Activated T-helper 2 cell treated with anti-CD3 and anti-CD28 coated beads, Interferon-gamma antibody, Interleukin-2, Interleukin-4, amounts not matched to agents 10 μg/mL and 5 μg/mL and 100 μg/mL, durations not matched to agents 14 hours and 24 hours and 36 hours (primary cell): Measurements from ENCODE around the gene CAMK2A. TPM values are rescaled to one million over a fixed set of nuclear protein-coding genes. Genes with fewer than 3 reads are reported as not detected.

Experiments
- total RNA-seq: library from RNA; stranded (reverse); gene quantifications from 2 replicates; pipeline ENCODE4 v1.2.3, GENCODE V29; 2022

The CAMK2A gene
- total RNA-seq, 1 donor from 2014 or later: not detected

Other genes with a start within 250 kb of the CAMK2A start
- gene CSF1R, start 203.2 kb downstream of the CAMK2A start, total RNA-seq: 0.18 and 0.27 TPM in 2 replicates
- 0.46 and 1.3 TPM in 2 replicates for gene PDGFRB, start 133.9 kb downstream of the CAMK2A start, total RNA-seq
- gene CDX1, start 123.0 kb downstream of the CAMK2A start, total RNA-seq: not detected in 2 replicates
- not detected in 2 replicates for gene SLC6A7, start 99.7 kb downstream of the CAMK2A start, total RNA-seq
- not detected in 2 replicates for gene ARSI, start 13.1 kb upstream of the CAMK2A start, total RNA-seq
- 95.8 and 98.2 TPM in 2 replicates for gene TCOF1, start 67.9 kb upstream of the CAMK2A start, total RNA-seq
- 445 and 452 TPM in 2 replicates for gene CD74, start 123.1 kb upstream of the CAMK2A start, total RNA-seq
- 2,552 and 2,593 TPM in 2 replicates for gene RPS14, start 160.0 kb upstream of the CAMK2A start, total RNA-seq
- gene NDST1, start 218.4 kb upstream of the CAMK2A start, total RNA-seq: 2.4 and 3.0 TPM in 2 replicates